Lung (tissue), 12 donors: ENCODE measurements around the gene CFAP410. TPM values are rescaled to one million over a fixed set of nuclear protein-coding genes. Genes with fewer than 3 reads are reported as not detected.

Experiments
- ATAC-seq: fragments of 200-7000 bp; cut with Tn5 transposase; one replicate; pipeline ENCODE4 v1.9.1; 2020; ENCODE audit warnings: moderate number of reproducible peaks; ENCODE audit not compliant: insufficient read depth, low FRiP score
- DNase-seq, 3 donors: peaks; one replicate each; pipeline ENCODE4 v3.0.0-alpha.2; 2013 to 2017
- H3K27ac ChIP-seq, 2 donors: one replicate each; pipeline ENCODE4 v1.5.1; 2013; ENCODE audit warnings: mild to moderate bottlenecking in 2 of 2, moderate library complexity in 2 of 2, control low read depth in 1 of 2, inconsistent platforms in 1 of 2, low read depth in 1 of 2, low read length in 1 of 2
- H3K27me3 ChIP-seq, 3 donors: one replicate each; pipeline ENCODE4 v1.5.1; 2013; ENCODE audit warnings: low read length in 2 of 3; ENCODE audit not compliant: control insufficient read depth in 3 of 3, insufficient read depth in 3 of 3
- H3K36me3 ChIP-seq, 4 donors: one replicate each; pipeline ENCODE4 v1.5.1; 2013; ENCODE audit warnings: low read length in 4 of 4, mild to moderate bottlenecking in 1 of 4, moderate library complexity in 1 of 4; ENCODE audit not compliant: control insufficient read depth in 4 of 4, insufficient read depth in 4 of 4
- H3K4me1 ChIP-seq, 5 donors: one replicate each; pipeline ENCODE4 v1.5.1; 2013; ENCODE audit warnings: low read length in 5 of 5, mild to moderate bottlenecking in 2 of 5, moderate library complexity in 1 of 5; ENCODE audit not compliant: control insufficient read depth in 5 of 5, insufficient read depth in 5 of 5
- H3K4me3 ChIP-seq: one replicate; pipeline ENCODE4 v1.5.1; 2013; ENCODE audit warnings: mild to moderate bottlenecking, control low read depth, moderate library complexity
- H3K9ac ChIP-seq, 2 donors: one replicate each; pipeline ENCODE4 v1.5.1; 2013; ENCODE audit warnings: low read length in 2 of 2, control low read depth in 1 of 2; ENCODE audit not compliant: insufficient read depth in 1 of 2
- H3K9me3 ChIP-seq, 4 donors: one replicate each; pipeline ENCODE4 v1.5.1; 2013; ENCODE audit warnings: low read length in 3 of 4, mild to moderate bottlenecking in 1 of 4, moderate library complexity in 1 of 4; ENCODE audit not compliant: control insufficient read depth in 4 of 4, insufficient read depth in 3 of 4
- CTCF ChIP-seq: IDR thresholded peaks from 2 replicates; pipeline ENCODE4 v1.5.1; 2012; ENCODE audit warnings: mild to moderate bottlenecking; ENCODE audit errors: control extremely low read depth, extremely low read depth
- WGBS, 2 donors: extraction: QIAGEN DNeasy Blood & Tissue Kit; methylation state at CpG; one replicate each; pipeline ENCODE4 v1.1.7; 2013; 5-methylcytosine and 5-hydroxymethylcytosine counted together
- polyA plus RNA-seq, 2 donors: library from polyadenylated mRNA; stranded (reverse); fragments of 200-250 nt; gene quantifications; one replicate each; pipeline ENCODE4 v1.2.1, GENCODE V29; 2013
- total RNA-seq, 2 donors: library from RNA; depleted of rRNA in 1 of 2; stranded (reverse); fragments of >200 nt in 1 of 2; gene quantifications; one replicate each; pipeline ENCODE4 v1.2.1, GENCODE V29; 2014 to 2021
- donor health status: control.
- donor health status: control.
- donor health status: Bipolar disorder and iron deficiency.
- donor health status: healthy.
- donor health status: DM: yes; HTN: yes; CAD: no.

The CFAP410 gene
- total and polyA plus RNA-seq, 4 donors, result 24.3 to 72.7 (median 39.5) TPM

GRCh38 chr21:44334329-44335030 is 4.7 kb downstream of the CFAP410 start:
- Histone ChIP-seq H3K27ac (no peak overlapping the region), H3K9ac (no peak overlapping the region), H3K9me3 (peaks cover 0 to 2% (median 0%) of the 10 kb centered on the region in 4 donors), H3K36me3 (peaks cover 0 to 41% (median 5%) of the 10 kb centered on the region in 4 donors), H3K4me1 (peaks cover 0 to 26% (median 8%) of the 10 kb centered on the region in 5 donors), H3K4me3 (no peak overlapping the region), H3K27me3 (no peaks in the 10 kb centered on the region)
- DNase-seq (no peak), ATAC-seq (no peak)
- TF ChIP-seq CTCF, result no peak
- 91% methylated on average over 21 to 26 of the region's 26 CpGs for WGBS, 2 donors

DNA sequence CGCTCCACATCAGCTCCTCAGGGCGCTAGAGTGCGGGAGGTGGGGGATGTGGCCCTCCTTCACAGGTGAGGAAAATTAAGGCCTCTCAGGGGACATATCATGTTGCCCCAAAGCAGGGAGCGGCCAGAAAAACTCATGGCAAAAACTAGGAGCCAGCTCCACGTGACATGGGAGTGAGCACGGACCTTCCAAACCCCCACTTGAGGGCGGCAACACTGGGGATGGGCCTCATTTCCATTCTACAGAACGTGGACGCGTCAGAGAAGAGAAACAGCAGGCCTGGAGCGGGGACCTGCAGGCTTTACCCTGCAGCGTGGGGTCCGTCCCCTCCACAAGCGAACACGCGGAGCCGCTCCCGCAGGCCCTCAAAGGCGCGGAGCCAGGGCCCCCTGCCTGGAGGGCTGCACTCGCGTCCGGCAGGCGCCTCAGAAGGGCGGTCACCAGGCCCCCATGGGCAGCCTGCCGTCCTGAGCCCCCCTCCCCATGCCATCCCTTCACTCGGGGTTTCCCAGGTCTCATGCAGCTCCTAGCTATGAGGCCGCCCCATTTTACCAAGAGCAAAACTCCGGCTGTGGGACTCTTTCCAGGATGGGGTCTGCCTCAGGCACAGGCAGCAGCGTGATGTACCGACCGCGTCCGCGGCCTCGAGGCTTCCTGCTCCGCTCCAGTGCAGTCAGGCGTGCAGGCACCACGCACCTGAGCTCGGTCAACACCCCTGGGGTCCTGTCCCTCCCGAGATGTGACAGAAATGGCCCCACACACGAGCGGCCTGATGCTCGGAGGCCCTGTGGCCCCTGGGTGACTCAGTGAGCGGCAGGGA is 5.5 kb downstream of the CFAP410 start:
- Histone ChIP-seq H3K27ac (no peak overlapping the region), H3K27me3 (no peaks in the 10 kb centered on the region), H3K4me3 (no peak overlapping the region), H3K4me1 (peaks cover 0 to 26% (median 8%) of the 10 kb centered on the region in 5 donors), H3K9me3 (peaks cover 0 to 2% (median 0%) of the 10 kb centered on the region in 4 donors), H3K9ac (no peak overlapping the region), H3K36me3 (peaks cover 0 to 44% (median 5%) of the 10 kb centered on the region in 4 donors)
- peak; percentile 52 to 72 (median 58) for DNase-seq
- ATAC-seq, result no peak
- TF ChIP-seq CTCF, result no peak
- WGBS, 2 donors, result 89% methylated on average over 45 of the region's 45 CpGs

GRCh38 chr21:44332965-44333364 is 6.2 kb downstream of the CFAP410 start:
- no peak overlapping the region for H3K9ac ChIP-seq
- no peak overlapping the region for H3K27ac ChIP-seq
- H3K9me3 ChIP-seq, result peaks cover 0 to 2% (median 0%) of the 10 kb centered on the region in 4 donors
- no peak for ATAC-seq
- no peak overlapping the region for H3K4me3 ChIP-seq
- DNase-seq, result no peak
- 97% methylated on average over 22 of the region's 22 CpGs for WGBS, 2 donors
- no peaks in the 10 kb centered on the region for H3K27me3 ChIP-seq
- H3K4me1 ChIP-seq, result peaks cover 0 to 21% (median 4%) of the 10 kb centered on the region in 5 donors
- peaks cover 0 to 44% (median 5%) of the 10 kb centered on the region in 4 donors for H3K36me3 ChIP-seq
- no peak for TF ChIP-seq CTCF
